Measurements from ENCODE around the gene HIVEP2. TPM values are rescaled to one million over a fixed set of nuclear protein-coding genes. Genes with fewer than 3 reads are reported as not detected.
"Not testable (repeated sequence)": the region's sequence is repeated elsewhere in the genome, so short reads cannot be mapped to it uniquely, and the experiment has no call there.

Gene HIVEP2
- total RNA-seq, 1 experiment from 2014 or later: 10.3 TPM

GRCh38 chr6:142975365-142975764 is 30.4 kb upstream of the HIVEP2 start:
- Histone ChIP-seq H3K9me3 (ENCODE audit: control insufficient read depth, insufficient read depth, low read depth, low read length) (no peaks in the 10 kb centered on the region), H3K4me1 (ENCODE audit: control insufficient read depth, insufficient read depth, low read length) (no peaks in the 10 kb centered on the region), H3K36me3 (ENCODE audit: control insufficient read depth, insufficient read depth, low read length) (no peaks in the 10 kb centered on the region), H3K4me3 (ENCODE audit: low read depth in 2 of 2, low read length in 2 of 2) (no peak overlapping the region), H3K27me3 (ENCODE audit: control insufficient read depth, insufficient read depth, low read length) (no peaks in the 10 kb centered on the region), H3K27ac (ENCODE audit: low read length) (no peak overlapping the region)
- intact Hi-C loops (cut with micrococcal nuclease; ENCODE audit: unreplicated experiment) (no loop called here), in situ Hi-C loops (cut with HindIII; ENCODE audit: low pct_unique_long_range_greater_than_20kb, low sequenced_read_pairs) (no loop called here)
- POLR2A ChIA-PET: no interaction called here
- TF ChIP-seq SIN3A (IDR thresholded peaks at IDR 0.05; ENCODE audit: borderline replicate concordance, insufficient read depth, low read depth, low read length) (no peak), POLR2AphosphoS5 (IDR thresholded peaks at IDR 0.05; ENCODE audit: low read depth, low read length) (no peak)
- TF ChIP-seq, protein P1, sequence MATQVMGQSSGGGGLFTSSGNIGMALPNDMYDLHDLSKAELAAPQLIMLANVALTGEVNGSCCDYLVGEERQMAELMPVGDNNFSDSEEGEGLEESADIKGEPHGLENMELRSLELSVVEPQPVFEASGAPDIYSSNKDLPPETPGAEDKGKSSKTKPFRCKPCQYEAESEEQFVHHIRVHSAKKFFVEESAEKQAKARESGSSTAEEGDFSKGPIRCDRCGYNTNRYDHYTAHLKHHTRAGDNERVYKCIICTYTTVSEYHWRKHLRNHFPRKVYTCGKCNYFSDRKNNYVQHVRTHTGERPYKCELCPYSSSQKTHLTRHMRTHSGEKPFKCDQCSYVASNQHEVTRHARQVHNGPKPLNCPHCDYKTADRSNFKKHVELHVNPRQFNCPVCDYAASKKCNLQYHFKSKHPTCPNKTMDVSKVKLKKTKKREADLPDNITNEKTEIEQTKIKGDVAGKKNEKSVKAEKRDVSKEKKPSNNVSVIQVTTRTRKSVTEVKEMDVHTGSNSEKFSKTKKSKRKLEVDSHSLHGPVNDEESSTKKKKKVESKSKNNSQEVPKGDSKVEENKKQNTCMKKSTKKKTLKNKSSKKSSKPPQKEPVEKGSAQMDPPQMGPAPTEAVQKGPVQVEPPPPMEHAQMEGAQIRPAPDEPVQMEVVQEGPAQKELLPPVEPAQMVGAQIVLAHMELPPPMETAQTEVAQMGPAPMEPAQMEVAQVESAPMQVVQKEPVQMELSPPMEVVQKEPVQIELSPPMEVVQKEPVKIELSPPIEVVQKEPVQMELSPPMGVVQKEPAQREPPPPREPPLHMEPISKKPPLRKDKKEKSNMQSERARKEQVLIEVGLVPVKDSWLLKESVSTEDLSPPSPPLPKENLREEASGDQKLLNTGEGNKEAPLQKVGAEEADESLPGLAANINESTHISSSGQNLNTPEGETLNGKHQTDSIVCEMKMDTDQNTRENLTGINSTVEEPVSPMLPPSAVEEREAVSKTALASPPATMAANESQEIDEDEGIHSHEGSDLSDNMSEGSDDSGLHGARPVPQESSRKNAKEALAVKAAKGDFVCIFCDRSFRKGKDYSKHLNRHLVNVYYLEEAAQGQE (IDR thresholded peaks at IDR 0.05; ENCODE audit: insufficient read depth in 1 of 2, low read depth in 2 of 2, low read length in 1 of 2): no peak
- TF ChIP-seq, protein P2, sequence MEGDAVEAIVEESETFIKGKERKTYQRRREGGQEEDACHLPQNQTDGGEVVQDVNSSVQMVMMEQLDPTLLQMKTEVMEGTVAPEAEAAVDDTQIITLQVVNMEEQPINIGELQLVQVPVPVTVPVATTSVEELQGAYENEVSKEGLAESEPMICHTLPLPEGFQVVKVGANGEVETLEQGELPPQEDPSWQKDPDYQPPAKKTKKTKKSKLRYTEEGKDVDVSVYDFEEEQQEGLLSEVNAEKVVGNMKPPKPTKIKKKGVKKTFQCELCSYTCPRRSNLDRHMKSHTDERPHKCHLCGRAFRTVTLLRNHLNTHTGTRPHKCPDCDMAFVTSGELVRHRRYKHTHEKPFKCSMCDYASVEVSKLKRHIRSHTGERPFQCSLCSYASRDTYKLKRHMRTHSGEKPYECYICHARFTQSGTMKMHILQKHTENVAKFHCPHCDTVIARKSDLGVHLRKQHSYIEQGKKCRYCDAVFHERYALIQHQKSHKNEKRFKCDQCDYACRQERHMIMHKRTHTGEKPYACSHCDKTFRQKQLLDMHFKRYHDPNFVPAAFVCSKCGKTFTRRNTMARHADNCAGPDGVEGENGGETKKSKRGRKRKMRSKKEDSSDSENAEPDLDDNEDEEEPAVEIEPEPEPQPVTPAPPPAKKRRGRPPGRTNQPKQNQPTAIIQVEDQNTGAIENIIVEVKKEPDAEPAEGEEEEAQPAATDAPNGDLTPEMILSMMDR (IDR thresholded peaks at IDR 0.05): no peak
- no TSS peak for BruUV-seq (replicated peaks)
- ATAC-seq (no peak), DNase-seq (ENCODE audit: low read depth, low spot score) (no peak)
- CTCF ChIA-PET: no interaction called here

- intact Hi-C loops (cut with micrococcal nuclease; ENCODE audit: unreplicated experiment); DNase-seq (ENCODE audit: low read depth, low spot score); H3K27ac ChIP-seq (ENCODE audit: low read length); H3K4me1 ChIP-seq (ENCODE audit: control insufficient read depth, insufficient read depth, low read length); H3K27me3 ChIP-seq (ENCODE audit: control insufficient read depth, insufficient read depth, low read length); POLR2A ChIA-PET; BruUV-seq (replicated peaks); in situ Hi-C loops (cut with HindIII; ENCODE audit: low pct_unique_long_range_greater_than_20kb, low sequenced_read_pairs); CTCF ChIA-PET; H3K4me3 ChIP-seq (ENCODE audit: low read depth in 2 of 2, low read length in 2 of 2); ATAC-seq; H3K9me3 ChIP-seq (ENCODE audit: control insufficient read depth, insufficient read depth, low read depth, low read length); H3K36me3 ChIP-seq (ENCODE audit: control insufficient read depth, insufficient read depth, low read length): not testable (repeated sequence)
Measured at GRCh38 chr6:142970941-142971340, 26.0 kb upstream of the HIVEP2 start.

GRCh38 chr6:142968601-142969000 is 23.6 kb upstream of the HIVEP2 start:
- DNase-seq (ENCODE audit: low read depth, low spot score): no peak
- Histone ChIP-seq H3K4me1 (ENCODE audit: control insufficient read depth, insufficient read depth, low read length) (no peaks in the 10 kb centered on the region), H3K27ac (ENCODE audit: low read length) (no peak overlapping the region), H3K27me3 (ENCODE audit: control insufficient read depth, insufficient read depth, low read length) (no peaks in the 10 kb centered on the region), H3K9me3 (ENCODE audit: control insufficient read depth, insufficient read depth, low read depth, low read length) (no peaks in the 10 kb centered on the region), H3K36me3 (ENCODE audit: control insufficient read depth, insufficient read depth, low read length) (no peaks in the 10 kb centered on the region), H3K4me3 (ENCODE audit: low read depth in 2 of 2, low read length in 2 of 2) (no peak overlapping the region)
- ChIA-PET CTCF (no interaction called here), POLR2A (no interaction called here)
- no TSS peak for BruUV-seq (replicated peaks)
- in situ Hi-C loops (cut with HindIII; ENCODE audit: low pct_unique_long_range_greater_than_20kb, low sequenced_read_pairs) (no loop called here), intact Hi-C loops (cut with micrococcal nuclease; ENCODE audit: unreplicated experiment) (no loop called here)
- no peak for ATAC-seq
- TF ChIP-seq, protein P1 (IDR thresholded peaks at IDR 0.05; ENCODE audit: insufficient read depth in 1 of 2, low read depth in 2 of 2, low read length in 1 of 2): no peak
- TF ChIP-seq, protein P2 (IDR thresholded peaks at IDR 0.05): no peak
- no peak for TF ChIP-seq TCF7L2 (IDR thresholded peaks at IDR 0.05; ENCODE audit: low read depth, low read length)
- TF ChIP-seq SIN3A (IDR thresholded peaks at IDR 0.05; ENCODE audit: borderline replicate concordance, insufficient read depth, low read depth, low read length): no peak
- TF ChIP-seq POLR2AphosphoS5 (IDR thresholded peaks at IDR 0.05; ENCODE audit: low read depth, low read length): no peak

All from Panc1 (cell line).